ENCODE results near the gene SLC35B2. TPM values are rescaled to one million over a fixed set of nuclear protein-coding genes. Genes with fewer than 3 reads are reported as not detected.
"Not testable (repeated sequence)": the region's sequence is repeated elsewhere in the genome, so short reads cannot be mapped to it uniquely, and the experiment has no call there.

Gene SLC35B2
- total RNA-seq, 1 donor from 2014 or later = 21.3 TPM

GRCh38 chr6:44246663-44247337, 10.5 kb downstream of the SLC35B2 start, which contains the start of gene HSP90AB1:
Gene HSP90AB1, plus strand, starts transcription at chr6:44247101. Its CDS starts 1,529 bp downstream, at chr6:44248630.
- ATAC-seq (peak; percentile 94), DNase-seq (ENCODE audit: missing footprints) (peak; percentile 94)
- intact Hi-C loops (cut with DNase I) = loop anchor here (5.0 kb wide), 1 partner anchor 144 kb away; no protein-coding TSS in a partner anchor

GRCh38 chr6:44245912-44246662, 11.2 kb downstream of the SLC35B2 start:
- DNase-seq (ENCODE audit: missing footprints) (peak; percentile 94), ATAC-seq (peak; percentile 89)
- intact Hi-C loops (cut with DNase I) = loop anchor here (5.0 kb wide), 1 partner anchor 144 kb away; no protein-coding TSS in a partner anchor

- intact Hi-C loops (cut with DNase I) = loop anchor here (5.0 kb wide), 1 partner anchor 143 kb away; no protein-coding TSS in a partner anchor
- DNase-seq (ENCODE audit: missing footprints) (no peak), ATAC-seq (no peak)
Measured at GRCh38 chr6:44245391-44245911, 11.9 kb downstream of the SLC35B2 start.

- ATAC-seq = no peak
- intact Hi-C loops (cut with DNase I) = no loop called here
Measured at GRCh38 chr6:44243345-44243744, 14.0 kb downstream of the SLC35B2 start.

GRCh38 chr6:44238687-44239350, 18.5 kb downstream of the SLC35B2 start:
- DNase-seq (ENCODE audit: missing footprints) (no peak), ATAC-seq (no peak)
- intact Hi-C loops (cut with DNase I) = no loop called here

More at GRCh38 chr6:44243345-44243744, 14.0 kb downstream of the SLC35B2 start:
- no peak for DNase-seq (ENCODE audit: missing footprints)

- ATAC-seq (peak; percentile 81), DNase-seq (ENCODE audit: missing footprints) (peak; percentile 93)
- intact Hi-C loops (cut with DNase I) = no loop called here
Measured at GRCh38 chr6:44237813-44238433, 19.4 kb downstream of the SLC35B2 start.

GRCh38 chr6:44237021-44237812, 20.1 kb downstream of the SLC35B2 start:
- ATAC-seq (peak; percentile 85), DNase-seq (ENCODE audit: missing footprints) (peak; percentile 93)
- intact Hi-C loops (cut with DNase I) = no loop called here

- no peak for ATAC-seq
- intact Hi-C loops (cut with DNase I) = no loop called here
- no peak for DNase-seq (ENCODE audit: missing footprints)
Measured at GRCh38 chr6:44235891-44236516, 21.3 kb downstream of the SLC35B2 start.

- no peak for ATAC-seq
- no peak for DNase-seq (ENCODE audit: missing footprints)
- intact Hi-C loops (cut with DNase I) = no loop called here
Measured at GRCh38 chr6:44235269-44235668, 22.1 kb downstream of the SLC35B2 start.

GRCh38 chr6:44234101-44235025, 23.0 kb downstream of the SLC35B2 start:
- peak; percentile 89 for DNase-seq (ENCODE audit: missing footprints)
- peak; percentile 59 for ATAC-seq
- intact Hi-C loops (cut with DNase I) = loop anchor here (1.0 kb wide), 2 partner anchors 13 to 62 kb away; no protein-coding TSS in a partner anchor

GRCh38 chr6:44233567-44234100, 23.7 kb downstream of the SLC35B2 start:
- peak; percentile 63 for DNase-seq (ENCODE audit: missing footprints)
- intact Hi-C loops (cut with DNase I) = loop anchor here (1.0 kb wide), 2 partner anchors 12 to 61 kb away; no protein-coding TSS in a partner anchor

GRCh38 chr6:44232676-44233566, 24.4 kb downstream of the SLC35B2 start:
- intact Hi-C loops (cut with DNase I) = no loop called here

More at GRCh38 chr6:44233567-44234100, 23.7 kb downstream of the SLC35B2 start:
- no peak for ATAC-seq

GRCh38 chr6:44231426-44231825, 25.9 kb downstream of the SLC35B2 start:
- ATAC-seq; DNase-seq (ENCODE audit: missing footprints); intact Hi-C loops (cut with DNase I): not testable (repeated sequence)

More at GRCh38 chr6:44232676-44233566, 24.4 kb downstream of the SLC35B2 start:
- DNase-seq (ENCODE audit: missing footprints) (no peak), ATAC-seq (no peak)

- ATAC-seq (no peak), DNase-seq (ENCODE audit: missing footprints) (no peak)
- intact Hi-C loops (cut with DNase I) = no loop called here
Measured at GRCh38 chr6:44230034-44230675, 27.2 kb downstream of the SLC35B2 start.

Measured in Right ventricle myocardium inferior (tissue), 1 donor.